Transverse colon (tissue), 4 donors: ENCODE results near the gene LSM12. TPM values are rescaled to one million over a fixed set of nuclear protein-coding genes. Genes with fewer than 3 reads are reported as not detected.

Experiments
- DNase-seq: peaks from one replicate; pipeline ENCODE4 v3.0.0-alpha.2; 2019
- H3K27ac ChIP-seq, 4 donors: fragments of 200-600 bp; sonication (generic); 2 replicates each; pipeline ENCODE4 v1.5.1; 2016 to 2018; ENCODE audit warnings: inconsistent platforms in 4 of 4
- H3K27me3 ChIP-seq: fragments of 200-600 bp; sonication (generic); 2 replicates; pipeline ENCODE4 v1.5.1; 2017; ENCODE audit warnings: inconsistent platforms
- H3K36me3 ChIP-seq, 4 donors: fragments of 200-600 bp; sonication (generic); 2 replicates each; pipeline ENCODE4 v1.5.1; 2017 to 2019; ENCODE audit warnings: inconsistent platforms in 4 of 4
- H3K4me1 ChIP-seq, 4 donors: fragments of 200-600 bp; sonication (generic); 2 replicates each; pipeline ENCODE4 v1.5.1; 2017 to 2020; ENCODE audit warnings: inconsistent platforms in 4 of 4
- H3K4me3 ChIP-seq, 4 donors: fragments of 200-600 bp; sonication (generic); 1 replicate in 1 of 4; 2 replicates in 3 of 4; pipeline versions ENCODE4 v1.5.1 to v1.6.1; 2017 to 2019; ENCODE audit warnings: inconsistent platforms in 4 of 4
- H3K9me3 ChIP-seq, 2 donors: fragments of 200-600 bp; sonication (generic); 2 replicates each; pipeline ENCODE4 v1.5.1; 2017 to 2019; ENCODE audit warnings: inconsistent platforms in 2 of 2
- CTCF ChIP-seq, 5 experiments: fragments of 200-600 bp in 3 of 5; fragments of 450-650 bp in 2 of 5; sonication (generic) in 3 of 5; IDR thresholded peaks; 1 replicate in 2 of 5; 2 replicates in 3 of 5; pipeline ENCODE4 v1.5.1; 2016 to 2017; ENCODE audit warnings: antibody characterized with exemption in 5 of 5, inconsistent platforms in 3 of 5, mild to moderate bottlenecking in 2 of 5, moderate library complexity in 1 of 5
- EP300 ChIP-seq: sonication (generic); formaldehyde crosslinking; IDR thresholded peaks from one replicate; pipeline ENCODE4 v1.6.1; 2017; ENCODE audit warnings: antibody characterized with exemption, low read depth
- POLR2A ChIP-seq: fragments of 450-650 bp; IDR thresholded peaks from one replicate; pipeline ENCODE4 v1.6.1; 2016; ENCODE audit warnings: antibody characterized with exemption, mild to moderate bottlenecking, moderate library complexity
- POLR2AphosphoS5 ChIP-seq, 3 donors: sonication (generic); formaldehyde crosslinking; IDR thresholded peaks; one replicate each; pipeline ENCODE4 v1.6.1; 2016; ENCODE audit warnings: antibody characterized with exemption in 3 of 3
- WGBS, 2 donors: methylation state at CpG; one replicate each; pipeline ENCODE4 v1.1.5; 2018; ENCODE audit warnings: low coverage in 1 of 2; 5-methylcytosine and 5-hydroxymethylcytosine counted together
- in situ Hi-C, 4 donors: fragments of 200-750 bp; cut with MboI; loops; one replicate each; pipeline versions ENCODE4 v1.15.0 to v1.15.1; 2017; ENCODE audit warnings: low sequenced_read_pairs in 3 of 4, low pct_ligation_motif_present in 1 of 4, low pct_unique_long_range_greater_than_20kb in 1 of 4
- intact Hi-C: fragments of 100-400 bp; cut with DNase I; formaldehyde crosslinking; loops from one replicate; pipeline ENCODE4 v1.15.1; 2023; ENCODE audit warnings: low total_unique reads
- total RNA-seq, 4 donors: library from RNA; depleted of rRNA; stranded (reverse); fragments of >200 nt; gene quantifications; one replicate each; pipeline ENCODE4 v1.1.0, GENCODE V29; 2016

Gene LSM12
- total RNA-seq, 4 donors from 2014 or later = 5.4 to 29.2 (median 22.9) TPM

GRCh38 chr17:44065668-44066203 lies 735 bp downstream of the LSM12 start:
- in situ Hi-C loops = loop anchor here in 1 of 4 donors (25.0 kb wide), 1 partner anchor 97 kb away; the partner anchor contains the start of gene ASB16
- TF ChIP-seq POLR2A = no peak
- no peak for TF ChIP-seq CTCF (IDR thresholded peaks at IDR 0.05)
- no peak for TF ChIP-seq EP300
- no peak for TF ChIP-seq POLR2AphosphoS5 (IDR thresholded peaks at IDR 0.05)
- DNase-seq = no peak
- Histone ChIP-seq H3K27ac (peak overlapping the region; percentile 92 to 98 (median 95)), H3K9me3 (no peaks in the 10 kb centered on the region), H3K4me1 (peaks cover 10 to 38% (median 19%) of the 10 kb centered on the region in 4 donors), H3K27me3 (no peaks in the 10 kb centered on the region), H3K36me3 (peaks cover 0 to 20% (median 9%) of the 10 kb centered on the region in 4 donors), H3K4me3 (peak overlapping the region; percentile 45 to 76 (median 67))
- WGBS, 2 donors = 0 to 1% methylated on average over 3 to 9 of the region's 9 CpGs
- intact Hi-C loops = no loop called here

GRCh38 chr17:44063704-44064639 lies 2.5 kb downstream of the LSM12 start:
- Histone ChIP-seq H3K27ac (no peak overlapping the region), H3K9me3 (no peaks in the 10 kb centered on the region), H3K4me3 (no peak overlapping the region), H3K27me3 (no peaks in the 10 kb centered on the region), H3K36me3 (peaks cover 0 to 28% (median 10%) of the 10 kb centered on the region in 4 donors), H3K4me1 (peaks cover 7 to 33% (median 16%) of the 10 kb centered on the region in 4 donors)
- TF ChIP-seq CTCF (IDR thresholded peaks at IDR 0.05) (no peak), POLR2A (no peak), EP300 (no peak), POLR2AphosphoS5 (IDR thresholded peaks at IDR 0.05) (no peak)
- intact Hi-C loops (no loop called here), in situ Hi-C loops (loop anchor here in 1 of 4 donors (25.0 kb wide), 1 partner anchor 98 kb away; the partner anchor contains the start of gene ASB16)
- WGBS, 2 donors = 75 to 77% methylated on average over 6 to 10 of the region's 10 CpGs
- DNase-seq = no peak

- DNase-seq = no peak
- intact Hi-C loops = no loop called here
- in situ Hi-C loops = loop anchor here in 1 of 4 donors (25.0 kb wide), 1 partner anchor 99 kb away; the partner anchor contains the start of gene ASB16
- WGBS, 2 donors = 95 to 96% methylated on average over 13 to 15 of the region's 15 CpGs
- Histone ChIP-seq H3K4me1 (peaks cover 7 to 32% (median 16%) of the 10 kb centered on the region in 4 donors), H3K4me3 (no peak overlapping the region), H3K27me3 (no peaks in the 10 kb centered on the region), H3K27ac (no peak overlapping the region), H3K36me3 (peaks cover 0 to 32% (median 10%) of the 10 kb centered on the region in 4 donors), H3K9me3 (no peaks in the 10 kb centered on the region)
- TF ChIP-seq POLR2AphosphoS5 (IDR thresholded peaks at IDR 0.05) (no peak), POLR2A (no peak), EP300 (no peak), CTCF (IDR thresholded peaks at IDR 0.05) (no peak)
These were observed 3.6 kb downstream of the LSM12 start for GRCh38 chr17:44062871-44063270.

- intact Hi-C loops (no loop called here), in situ Hi-C loops (loop anchor here in 1 of 4 donors (25.0 kb wide), 1 partner anchor 101 kb away; the partner anchor contains the start of gene ASB16)
- TF ChIP-seq EP300 (no peak), POLR2AphosphoS5 (IDR thresholded peaks at IDR 0.05) (no peak), CTCF (IDR thresholded peaks at IDR 0.05) (no peak), POLR2A (no peak)
- H3K9me3 ChIP-seq = no peaks in the 10 kb centered on the region
- no peaks in the 10 kb centered on the region for H3K27me3 ChIP-seq
- peaks cover 0 to 36% (median 10%) of the 10 kb centered on the region in 4 donors for H3K36me3 ChIP-seq
- H3K4me3 ChIP-seq = no peak overlapping the region
- H3K27ac ChIP-seq = no peak overlapping the region
- H3K4me1 ChIP-seq = peaks cover 4 to 20% (median 9%) of the 10 kb centered on the region in 4 donors
- WGBS, 2 donors = 95 to 100% methylated on average over 1 of the region's 1 CpG
- DNase-seq = no peak
These were observed 5.0 kb downstream of the LSM12 start for GRCh38 chr17:44061446-44061845.
